HG02623 (cell line): ENCODE data around the gene ADAMTS6.

Experiments used
- ATAC-seq: cut with Tn5 transposase; IDR thresholded peaks from one replicate; pipeline ENCODE4 v1.9.1; 2021; ENCODE audit warnings: moderate library complexity; ENCODE audit not compliant: unreplicated experiment

ADAMTS6 gene

GRCh38 chr5:65292196-65292595, 189.5 kb downstream of the ADAMTS6 start:
- no peak for ATAC-seq

GRCh38 chr5:65290677-65291076, 191.0 kb downstream of the ADAMTS6 start:
- no peak for ATAC-seq

GRCh38 chr5:65288657-65289056, 193.1 kb downstream of the ADAMTS6 start:
- ATAC-seq, result no peak

GRCh38 chr5:65279603-65280002, 202.1 kb downstream of the ADAMTS6 start:
- no peak for ATAC-seq

- ATAC-seq, result no peak
These were observed 205.4 kb downstream of the ADAMTS6 start for GRCh38 chr5:65276178-65276890.

- ATAC-seq, result no peak
These were observed 209.8 kb downstream of the ADAMTS6 start for GRCh38 chr5:65271906-65272305.

GRCh38 chr5:65268525-65268924, 213.2 kb downstream of the ADAMTS6 start:
- ATAC-seq, result no peak

- no peak for ATAC-seq
These were observed 217.3 kb downstream of the ADAMTS6 start for GRCh38 chr5:65264420-65264819.

GRCh38 chr5:65263321-65263720, 218.4 kb downstream of the ADAMTS6 start:
- ATAC-seq, result no peak

GRCh38 chr5:65262649-65263059, 219.1 kb downstream of the ADAMTS6 start:
- ATAC-seq, result no peak

- ATAC-seq, result no peak
These were observed 219.6 kb downstream of the ADAMTS6 start for GRCh38 chr5:65262096-65262495.

- no peak for ATAC-seq
These were observed 220.2 kb downstream of the ADAMTS6 start for GRCh38 chr5:65261499-65261898.

- no peak for ATAC-seq
These were observed 226.4 kb downstream of the ADAMTS6 start for GRCh38 chr5:65255294-65255693.

- no peak for ATAC-seq
These were observed 228.7 kb downstream of the ADAMTS6 start for GRCh38 chr5:65252977-65253376.

GRCh38 chr5:65248896-65249295, 232.8 kb downstream of the ADAMTS6 start:
- no peak for ATAC-seq

GRCh38 chr5:65247594-65247993, 234.1 kb downstream of the ADAMTS6 start:
- ATAC-seq, result no peak

- ATAC-seq, result no peak
These were observed 235.0 kb downstream of the ADAMTS6 start for GRCh38 chr5:65246741-65247140.

- ATAC-seq, result no peak
These were observed 237.7 kb downstream of the ADAMTS6 start for GRCh38 chr5:65244031-65244430.

- no peak for ATAC-seq
These were observed 238.6 kb downstream of the ADAMTS6 start for GRCh38 chr5:65243161-65243560.

GRCh38 chr5:65229841-65230240, 251.9 kb downstream of the ADAMTS6 start:
- ATAC-seq, result no peak

GRCh38 chr5:65213921-65214525, 267.7 kb downstream of the ADAMTS6 start:
- ATAC-seq, result no peak

GRCh38 chr5:65209341-65209740, 272.4 kb downstream of the ADAMTS6 start:
- ATAC-seq, result no peak

GRCh38 chr5:65204966-65205365, 276.8 kb downstream of the ADAMTS6 start:
- no peak for ATAC-seq
